Endothelial cell (in vitro differentiated cells): ENCODE results near the gene PIGQ. TPM values are rescaled to one million over a fixed set of nuclear protein-coding genes. Genes with fewer than 3 reads are reported as not detected.
A peak's percentile ranks its signal among the peaks of the same experiment; 100 is the strongest.

Experiments
- DNase-seq: peaks from one replicate; pipeline ENCODE4 v3.0.0; 2021; ENCODE audit warnings: low spot score
- H3K27ac Mint-ChIP-seq: one replicate; pipeline ENCODE4 v1.8.0; 2021; ENCODE audit warnings: mixed read lengths, inconsistent platforms; ENCODE audit not compliant: unreplicated experiment
- H3K27me3 Mint-ChIP-seq: one replicate; pipeline ENCODE4 v1.8.0; 2021; ENCODE audit warnings: mild to moderate bottlenecking, moderate library complexity, mixed read lengths, inconsistent platforms; ENCODE audit not compliant: unreplicated experiment
- H3K36me3 Mint-ChIP-seq: one replicate; pipeline ENCODE4 v1.8.0; 2021; ENCODE audit warnings: mild to moderate bottlenecking, low read depth, mixed read lengths, inconsistent platforms; ENCODE audit not compliant: unreplicated experiment
- H3K4me1 Mint-ChIP-seq: one replicate; pipeline ENCODE4 v1.8.0; 2021; ENCODE audit warnings: mild to moderate bottlenecking, mixed read lengths, inconsistent platforms; ENCODE audit not compliant: unreplicated experiment
- H3K4me3 Mint-ChIP-seq: one replicate; pipeline ENCODE4 v1.8.0; 2021; ENCODE audit warnings: mild to moderate bottlenecking, mixed read lengths, inconsistent platforms; ENCODE audit not compliant: unreplicated experiment
- H3K9me3 Mint-ChIP-seq: one replicate; pipeline ENCODE4 v1.8.0; 2021; ENCODE audit warnings: mixed read lengths, inconsistent platforms; ENCODE audit not compliant: unreplicated experiment
- CTCF ChIP-seq: fragments of 200-600 bp; sonication (generic); IDR thresholded peaks from one replicate; pipeline ENCODE4 v1.5.0; 2021; ENCODE audit warnings: antibody characterized with exemption; ENCODE audit not compliant: unreplicated experiment
- total RNA-seq: library from RNA; stranded (reverse); fragmentation: NEBNext Ultra II Directional; extraction: Animal tissue kit (Norgen Biotek cat#: 25700); gene quantifications from one replicate; pipeline ENCODE4 v1.2.1, GENCODE V29; 2021; ENCODE audit not compliant: unreplicated experiment

PIGQ gene
- total RNA-seq, 1 donor from 2014 or later: 38.4 TPM

- no peak overlapping the region for H3K4me3 Mint-ChIP-seq
- peak; percentile 35 for TF ChIP-seq CTCF
- no peak overlapping the region for H3K27ac Mint-ChIP-seq
- no peaks in the 10 kb centered on the region for H3K9me3 Mint-ChIP-seq
- H3K27me3 Mint-ChIP-seq: peaks cover 7% of the 10 kb centered on the region
- no peaks in the 10 kb centered on the region for H3K4me1 Mint-ChIP-seq
- no peaks in the 10 kb centered on the region for H3K36me3 Mint-ChIP-seq
- peak; percentile 61 for DNase-seq
Measured at GRCh38 chr16:546909-547770, 22.6 kb upstream of the PIGQ start.

- Mint-ChIP-seq H3K27ac (no peak overlapping the region), H3K27me3 (peaks cover 5% of the 10 kb centered on the region), H3K36me3 (no peaks in the 10 kb centered on the region), H3K9me3 (no peaks in the 10 kb centered on the region), H3K4me3 (no peak overlapping the region), H3K4me1 (no peaks in the 10 kb centered on the region)
- no peak for TF ChIP-seq CTCF
- no peak for DNase-seq
Measured at GRCh38 chr16:548586-548985, 21.2 kb upstream of the PIGQ start.

- no peak for DNase-seq
- Mint-ChIP-seq H3K36me3 (no peaks in the 10 kb centered on the region), H3K27me3 (peaks cover 6% of the 10 kb centered on the region), H3K9me3 (no peaks in the 10 kb centered on the region), H3K4me1 (peaks cover 2% of the 10 kb centered on the region), H3K27ac (no peak overlapping the region), H3K4me3 (no peak overlapping the region)
- peak; percentile 41 for TF ChIP-seq CTCF
Measured at GRCh38 chr16:549544-550263, 20.1 kb upstream of the PIGQ start.

- Mint-ChIP-seq H3K27me3 (peaks cover 5% of the 10 kb centered on the region), H3K9me3 (no peaks in the 10 kb centered on the region), H3K4me1 (peaks cover 2% of the 10 kb centered on the region), H3K4me3 (no peak overlapping the region), H3K36me3 (no peaks in the 10 kb centered on the region), H3K27ac (no peak overlapping the region)
- DNase-seq: no peak
- TF ChIP-seq CTCF: no peak
Measured at GRCh38 chr16:551210-551609, 18.6 kb upstream of the PIGQ start.

GRCh38 chr16:552171-552570 is 17.6 kb upstream of the PIGQ start:
- no peak for TF ChIP-seq CTCF
- peaks cover 2% of the 10 kb centered on the region for H3K4me1 Mint-ChIP-seq
- H3K4me3 Mint-ChIP-seq: no peak overlapping the region
- no peak for DNase-seq
- H3K9me3 Mint-ChIP-seq: no peaks in the 10 kb centered on the region
- no peak overlapping the region for H3K27ac Mint-ChIP-seq
- H3K36me3 Mint-ChIP-seq: no peaks in the 10 kb centered on the region
- peaks cover 4% of the 10 kb centered on the region for H3K27me3 Mint-ChIP-seq
